ENCODE measurements around the gene UBQLNL.

UBQLNL gene

GRCh38 chr11:5528495-5528894, 12.0 kb upstream of the UBQLNL start:
- no peak for TF ChIP-seq CTCF (IDR thresholded peaks at IDR 0.05; ENCODE audit: insufficient read depth, low read depth, low read length, missing control alignments)
- H3K4me3 ChIP-seq (ENCODE audit: low read length) = no peak overlapping the region
- DNase-seq (ENCODE audit: low read depth) = no peak

GRCh38 chr11:5527716-5528115, 11.2 kb upstream of the UBQLNL start:
- TF ChIP-seq CTCF (IDR thresholded peaks at IDR 0.05; ENCODE audit: insufficient read depth, low read depth, low read length, missing control alignments) = no peak
- no peak overlapping the region for H3K4me3 ChIP-seq (ENCODE audit: low read length)
- no peak for DNase-seq (ENCODE audit: low read depth)

- H3K4me3 ChIP-seq (ENCODE audit: low read length) = no peak overlapping the region
- TF ChIP-seq CTCF (IDR thresholded peaks at IDR 0.05; ENCODE audit: insufficient read depth, low read depth, low read length, missing control alignments) = no peak
- no peak for DNase-seq (ENCODE audit: low read depth)
These were observed 8.3 kb upstream of the UBQLNL start for GRCh38 chr11:5524756-5525155.

GRCh38 chr11:5522308-5522707, 5.8 kb upstream of the UBQLNL start:
- H3K4me3 ChIP-seq (ENCODE audit: low read length) = no peak overlapping the region
- no peak for TF ChIP-seq CTCF (IDR thresholded peaks at IDR 0.05; ENCODE audit: insufficient read depth, low read depth, low read length, missing control alignments)
- peak; percentile 56 for DNase-seq (ENCODE audit: low read depth)

GRCh38 chr11:5521540-5521939, 5.0 kb upstream of the UBQLNL start:
- no peak for TF ChIP-seq CTCF (IDR thresholded peaks at IDR 0.05; ENCODE audit: insufficient read depth, low read depth, low read length, missing control alignments)
- no peak overlapping the region for H3K4me3 ChIP-seq (ENCODE audit: low read length)
- no peak for DNase-seq (ENCODE audit: low read depth)

GRCh38 chr11:5514841-5515240, 1.7 kb downstream of the UBQLNL start:
- no peak for TF ChIP-seq CTCF (IDR thresholded peaks at IDR 0.05; ENCODE audit: insufficient read depth, low read depth, low read length, missing control alignments)
- DNase-seq (ENCODE audit: low read depth) = no peak
- no peak overlapping the region for H3K4me3 ChIP-seq (ENCODE audit: low read length)

- DNase-seq (ENCODE audit: low read depth) = no peak
- H3K4me3 ChIP-seq (ENCODE audit: low read length) = no peak within 1 kb of the TSS
- no peak for TF ChIP-seq CTCF (IDR thresholded peaks at IDR 0.05; ENCODE audit: insufficient read depth, low read depth, low read length, missing control alignments)
These were observed 6.7 kb downstream of the UBQLNL start, which contains the start of gene UBQLN3 for GRCh38 chr11:5509803-5510202. Gene UBQLN3, minus strand, starts transcription at chr11:5509957. Its CDS starts 399 bp downstream, at chr11:5509558.

All from epithelial cell of esophagus (primary cell).